SK-N-SH (cell line): ENCODE data around the gene MAP2K2. TPM values are rescaled to one million over a fixed set of nuclear protein-coding genes. Genes with fewer than 3 reads are reported as not detected.

Source experiments
- CTCF ChIA-PET: fragments of 300-600, 350-600 bp; formaldehyde crosslinking; extraction: SDS; loops from one replicate; lab custom pipeline; 2021; lab: Yijun Ruan, JAX
- POLR2A ChIA-PET: fragments of 350-600 bp; sonication (Branson Sonifier 250); formaldehyde crosslinking; extraction: SDS; loops from one replicate; lab custom pipeline; 2020; ENCODE audit warnings: antibody characterized with exemption, inconsistent platforms; lab: Yijun Ruan, JAX
- DNase-seq: peaks from one replicate; pipeline ENCODE4 v3.0.0; 2012
- H2AFZ ChIP-seq: fragments of 200-600 bp; sonication (generic); 2 replicates; pipeline ENCODE4 v1.8.1; 2016; ENCODE audit warnings: antibody characterized with exemption, mild to moderate bottlenecking, low read depth
- H3F3A ChIP-seq: fragments of 200-600 bp; sonication (generic); replicated peaks from 2 replicates; pipeline ENCODE3; 2016; ENCODE audit warnings: antibody characterized with exemption, mild to moderate bottlenecking; ENCODE audit not compliant: insufficient read depth
- H3K27ac ChIP-seq, 2 experiments: fragments of 200-500 bp in 1 of 2; fragments of 200-600 bp in 1 of 2; sonication (Bioruptor generic) in 1 of 2; sonication (generic), shearing (Covaris generic) in 1 of 2; 2 replicates each; pipeline versions ENCODE4 v1.5.1 to v1.6.1; 2014 to 2016; ENCODE audit warnings: low read depth in 2 of 2, inconsistent platforms in 1 of 2, low read length in 1 of 2, mild to moderate bottlenecking in 1 of 2, mixed read lengths in 1 of 2
- H3K27me3 ChIP-seq: fragments of 200-600 bp; sonication (generic), shearing (Covaris generic); 2 replicates; pipeline ENCODE4 v1.6.1; 2016; ENCODE audit warnings: mixed run types; ENCODE audit not compliant: insufficient read depth
- H3K36me3 ChIP-seq, 2 experiments: fragments of 200-500 bp in 1 of 2; fragments of 200-600 bp in 1 of 2; sonication (Bioruptor generic) in 1 of 2; sonication (generic) in 1 of 2; replicated peaks in 1 of 2; 2 replicates each; pipeline versions ENCODE3 to v1.5.1; 2014 to 2016; ENCODE audit warnings: low read length in 1 of 2, mild to moderate bottlenecking in 1 of 2; ENCODE audit not compliant: insufficient read depth in 2 of 2, control insufficient read depth in 1 of 2
- H3K4me1 ChIP-seq, 2 experiments: fragments of 200-500 bp in 1 of 2; fragments of 200-600 bp in 1 of 2; sonication (Bioruptor generic) in 1 of 2; sonication (generic), shearing (Covaris generic) in 1 of 2; 2 replicates each; pipeline versions ENCODE4 v1.5.1 to v1.6.1; 2014 to 2016; ENCODE audit warnings: low read depth in 1 of 2, low read length in 1 of 2, mixed run types in 1 of 2; ENCODE audit not compliant: insufficient read depth in 2 of 2, control insufficient read depth in 1 of 2
- H3K4me2 ChIP-seq: fragments of 200-600 bp; sonication (generic), shearing (Covaris generic); 2 replicates; pipeline ENCODE4 v1.6.1; 2017; ENCODE audit warnings: mixed run types
- H3K4me3 ChIP-seq, 2 experiments: fragments of 200-500 bp in 1 of 2; fragments of 200-600 bp in 1 of 2; sonication (Bioruptor generic) in 1 of 2; sonication (generic), shearing (Covaris generic) in 1 of 2; 2 replicates each; pipeline versions ENCODE4 v1.5.1 to v1.8.1; 2014 to 2016; ENCODE audit warnings: low read depth in 2 of 2, inconsistent platforms in 1 of 2, low read length in 1 of 2, mild to moderate bottlenecking in 1 of 2, mixed read lengths in 1 of 2, moderate library complexity in 1 of 2
- H3K79me2 ChIP-seq: fragments of 200-600 bp; sonication (generic); 2 replicates; pipeline ENCODE4 v1.8.1; 2017; ENCODE audit warnings: mild to moderate bottlenecking; ENCODE audit not compliant: insufficient read depth
- H3K9ac ChIP-seq: fragments of 200-600 bp; sonication (generic); 2 replicates; pipeline ENCODE4 v1.6.1; 2017; ENCODE audit warnings: mixed run types
- H3K9me2 ChIP-seq: fragments of 200-600 bp; sonication (generic); 2 replicates; pipeline ENCODE4 v1.6.1; 2017; ENCODE audit warnings: mixed run types
- H3K9me3 ChIP-seq: fragments of 200-600 bp; sonication (generic); 2 replicates; pipeline ENCODE4 v1.6.1; 2017; ENCODE audit warnings: mixed run types, mild to moderate bottlenecking, moderate library complexity
- H4K20me1 ChIP-seq: fragments of 200-600 bp; sonication (generic); 2 replicates; pipeline ENCODE4 v1.6.1; 2017; ENCODE audit warnings: mild to moderate bottlenecking, mixed run types; ENCODE audit not compliant: insufficient read depth
- CHD2 ChIP-seq: fragments of 150-350 bp; IDR thresholded peaks from 2 replicates; pipeline ENCODE4 v1.6.1; 2018; ENCODE audit warnings: low read length; ENCODE audit not compliant: partially characterized antibody
- FOXJ3 ChIP-seq: sonication (generic); formaldehyde crosslinking; IDR thresholded peaks from 2 replicates; pipeline ENCODE4 v1.5.1; 2020; ENCODE audit warnings: mild to moderate bottlenecking, missing genetic modification reagents
- FOXM1 ChIP-seq: IDR thresholded peaks from 2 replicates; pipeline ENCODE4 v1.4.0; 2012; ENCODE audit warnings: low read depth, mild to moderate bottlenecking
- JUND ChIP-seq: IDR thresholded peaks from 2 replicates; pipeline ENCODE4 v1.4.0; 2012
- MEF2A ChIP-seq: IDR thresholded peaks from 2 replicates; pipeline ENCODE4 v1.4.0; 2012; ENCODE audit warnings: low read depth, borderline replicate concordance
- NFIC ChIP-seq: IDR thresholded peaks from 2 replicates; pipeline ENCODE4 v1.4.0; 2012; ENCODE audit warnings: borderline replicate concordance
- NRF1 ChIP-seq: IDR thresholded peaks from 2 replicates; pipeline ENCODE4 v1.6.1; 2012; ENCODE audit warnings: low read depth, mild to moderate bottlenecking, low read length
- POLR2AphosphoS5 ChIP-seq: IDR thresholded peaks from 2 replicates; pipeline ENCODE4 v1.6.1; 2012; ENCODE audit warnings: low read depth, low read length
- RFX5 ChIP-seq: IDR thresholded peaks from 2 replicates; pipeline ENCODE4 v1.6.1; 2012; ENCODE audit warnings: mild to moderate bottlenecking, improper control_type of control experiment, low read length
- SIN3A ChIP-seq: IDR thresholded peaks from 2 replicates; pipeline ENCODE4 v1.6.1; 2012; ENCODE audit warnings: low read depth, mild to moderate bottlenecking, low read length, moderate library complexity, borderline replicate concordance
- SMC3 ChIP-seq: IDR thresholded peaks from 2 replicates; pipeline ENCODE4 v1.6.1; 2012; ENCODE audit warnings: low read depth, low read length, improper control_type of control experiment
- TAF1 ChIP-seq: IDR thresholded peaks from 2 replicates; pipeline ENCODE4 v1.6.1; 2012; ENCODE audit warnings: low read depth, mild to moderate bottlenecking, low read length, moderate library complexity, borderline replicate concordance
- TCF12 ChIP-seq: IDR thresholded peaks from 2 replicates; pipeline ENCODE4 v1.4.0; 2012
- TEAD4 ChIP-seq: IDR thresholded peaks from 2 replicates; pipeline ENCODE4 v1.4.0; 2012; ENCODE audit warnings: mild to moderate bottlenecking, borderline replicate concordance; ENCODE audit not compliant: insufficient read depth
- WGBS: methylation state at CpG from one replicate; pipeline ENCODE4 v1.1.6; 2017; ENCODE audit warnings: low lambda C conversion rate; 5-methylcytosine and 5-hydroxymethylcytosine counted together
- polyA plus RNA-seq, 3 experiments: library from polyadenylated mRNA; depleted of rRNA; stranded (reverse); fragments of >200 nt; gene quantifications; 2 replicates each; pipeline ENCODE4 v1.2.3, GENCODE V29; 2012
- TF ChIP-seq, protein P1 (sequence below): IDR thresholded peaks from 2 replicates; pipeline ENCODE4 v1.4.0; 2012; ENCODE audit warnings: low read depth, borderline replicate concordance
- TF ChIP-seq, protein P2 (sequence below): IDR thresholded peaks from 2 replicates; pipeline ENCODE4 v1.4.0; 2012; ENCODE audit warnings: low read depth
- TF ChIP-seq, protein P3 (sequence below): IDR thresholded peaks from 2 replicates; pipeline ENCODE4 v1.6.1; 2012; ENCODE audit warnings: mild to moderate bottlenecking, low read depth, low read length, moderate library complexity

The MAP2K2 gene
- polyA plus RNA-seq, 1 of the 3 experiments (the other 2 are of a cell fraction), result 114 TPM

DNA sequence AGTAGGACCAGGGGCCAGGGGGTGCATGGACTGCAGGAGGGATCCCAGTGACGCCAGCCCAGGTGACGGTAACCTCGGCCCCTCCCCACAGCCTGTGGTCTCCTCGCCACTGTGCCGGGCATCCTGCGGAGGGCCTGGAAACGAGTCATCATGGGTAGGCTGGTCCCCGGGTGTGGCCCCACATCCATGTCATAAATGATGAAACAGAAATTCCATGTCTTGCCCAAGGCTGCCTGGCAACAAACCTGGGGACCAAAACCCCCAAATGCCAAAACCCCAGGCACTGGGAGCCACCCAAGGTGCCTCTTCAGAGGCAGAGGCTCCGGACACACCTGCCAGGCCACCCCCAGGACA, 20.9 kb downstream of the MAP2K2 start:
- TF ChIP-seq NFIC (no peak), RFX5 (no peak), JUND (no peak), TCF12 (no peak), MEF2A (no peak), SMC3 (no peak), FOXJ3 (CRISPR knock-in tag) (no peak), NRF1 (no peak), TAF1 (no peak), POLR2AphosphoS5 (no peak), CHD2 (no peak), TEAD4 (no peak)
- TF ChIP-seq, protein P1, sequence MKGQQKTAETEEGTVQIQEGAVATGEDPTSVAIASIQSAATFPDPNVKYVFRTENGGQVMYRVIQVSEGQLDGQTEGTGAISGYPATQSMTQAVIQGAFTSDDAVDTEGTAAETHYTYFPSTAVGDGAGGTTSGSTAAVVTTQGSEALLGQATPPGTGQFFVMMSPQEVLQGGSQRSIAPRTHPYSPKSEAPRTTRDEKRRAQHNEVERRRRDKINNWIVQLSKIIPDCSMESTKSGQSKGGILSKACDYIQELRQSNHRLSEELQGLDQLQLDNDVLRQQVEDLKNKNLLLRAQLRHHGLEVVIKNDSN, result no peak
- TF ChIP-seq, protein P2, sequence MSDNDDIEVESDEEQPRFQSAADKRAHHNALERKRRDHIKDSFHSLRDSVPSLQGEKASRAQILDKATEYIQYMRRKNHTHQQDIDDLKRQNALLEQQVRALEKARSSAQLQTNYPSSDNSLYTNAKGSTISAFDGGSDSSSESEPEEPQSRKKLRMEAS, result no peak
- TF ChIP-seq, all 33 proteins: peak for 0
- Histone ChIP-seq H2AFZ (no peak overlapping the region), H3K27ac (no peak overlapping the region), H3K4me1 (no peaks in the 10 kb centered on the region), H3K27me3 (no peaks in the 10 kb centered on the region), H3K9me2 (no peaks in the 10 kb centered on the region), H3F3A (peaks cover 3% of the 10 kb centered on the region), H3K79me2 (peaks cover 3% of the 10 kb centered on the region; the same call in 1 of the 2 replicates), H3K4me2 (no peak overlapping the region), H4K20me1 (no peaks in the 10 kb centered on the region), H3K9ac (no peak overlapping the region), H3K9me3 (no peaks in the 10 kb centered on the region), H3K4me3 (no peak overlapping the region), H3K36me3 (peaks cover 0 to 31% of the 10 kb centered on the region in 2 experiments)
- ChIA-PET POLR2A (no interaction called here), CTCF (interaction anchor here (1.0 kb wide), 1 partner anchor 113 kb away, joined by 3 read pairs; no protein-coding TSS in a partner anchor)
- no peak for DNase-seq
- WGBS, result 66% methylated on average over 6 of the region's 9 CpGs

DNA sequence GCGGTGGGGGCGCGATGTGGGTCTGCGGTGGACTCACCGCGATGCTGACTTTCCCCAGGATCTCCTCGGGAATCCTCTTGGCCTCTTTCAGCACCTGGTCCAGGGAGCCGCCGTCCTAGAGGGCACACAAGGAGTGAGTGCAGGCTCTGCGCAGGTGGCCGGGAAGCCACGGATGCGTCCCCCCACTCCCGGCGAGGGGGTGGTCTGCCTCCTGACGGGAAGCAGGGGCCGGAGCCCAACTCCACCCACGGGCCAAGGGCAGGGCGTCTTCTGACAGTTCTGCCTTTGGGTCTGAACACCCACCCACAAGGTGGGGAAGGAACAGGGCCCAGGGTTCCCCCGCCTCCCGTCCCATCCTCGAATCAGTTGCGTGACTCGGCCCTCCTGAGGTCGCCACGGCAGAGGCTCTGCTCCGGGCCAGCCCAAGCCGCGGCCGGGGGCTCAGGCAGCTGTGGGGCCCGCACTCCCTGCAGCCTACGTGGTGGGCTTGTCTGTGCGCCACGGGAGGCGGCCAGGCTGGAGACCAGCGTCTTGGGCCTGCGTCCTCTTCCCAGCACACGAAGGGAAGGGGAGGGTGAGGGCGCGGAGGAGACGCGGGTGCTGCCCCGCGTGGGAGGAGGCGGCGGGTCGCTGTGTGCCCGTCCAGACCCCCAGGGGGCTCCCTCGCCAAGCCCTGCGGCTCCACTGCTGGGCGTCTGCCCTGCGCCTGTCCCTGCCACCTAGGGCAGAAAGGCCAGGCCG, 21.4 kb downstream of the MAP2K2 start:
- CTCF ChIA-PET, result interaction anchor here (1.0 to 1.1 kb wide), 2 partner anchors 113 to 115 kb away, joined by 3 read pairs; no protein-coding TSS in a partner anchor
- H3K79me2 ChIP-seq, result peaks cover 3% of the 10 kb centered on the region; the same call in 1 of the 2 replicates
- peaks cover 0 to 32% of the 10 kb centered on the region in 2 experiments for H3K36me3 ChIP-seq
- no peaks in the 10 kb centered on the region for H4K20me1 ChIP-seq
- H3K4me1 ChIP-seq, result no peaks in the 10 kb centered on the region
- no peaks in the 10 kb centered on the region for H3K27me3 ChIP-seq
- WGBS, result 93% methylated on average over 24 of the region's 53 CpGs
- TF ChIP-seq, protein P3, sequence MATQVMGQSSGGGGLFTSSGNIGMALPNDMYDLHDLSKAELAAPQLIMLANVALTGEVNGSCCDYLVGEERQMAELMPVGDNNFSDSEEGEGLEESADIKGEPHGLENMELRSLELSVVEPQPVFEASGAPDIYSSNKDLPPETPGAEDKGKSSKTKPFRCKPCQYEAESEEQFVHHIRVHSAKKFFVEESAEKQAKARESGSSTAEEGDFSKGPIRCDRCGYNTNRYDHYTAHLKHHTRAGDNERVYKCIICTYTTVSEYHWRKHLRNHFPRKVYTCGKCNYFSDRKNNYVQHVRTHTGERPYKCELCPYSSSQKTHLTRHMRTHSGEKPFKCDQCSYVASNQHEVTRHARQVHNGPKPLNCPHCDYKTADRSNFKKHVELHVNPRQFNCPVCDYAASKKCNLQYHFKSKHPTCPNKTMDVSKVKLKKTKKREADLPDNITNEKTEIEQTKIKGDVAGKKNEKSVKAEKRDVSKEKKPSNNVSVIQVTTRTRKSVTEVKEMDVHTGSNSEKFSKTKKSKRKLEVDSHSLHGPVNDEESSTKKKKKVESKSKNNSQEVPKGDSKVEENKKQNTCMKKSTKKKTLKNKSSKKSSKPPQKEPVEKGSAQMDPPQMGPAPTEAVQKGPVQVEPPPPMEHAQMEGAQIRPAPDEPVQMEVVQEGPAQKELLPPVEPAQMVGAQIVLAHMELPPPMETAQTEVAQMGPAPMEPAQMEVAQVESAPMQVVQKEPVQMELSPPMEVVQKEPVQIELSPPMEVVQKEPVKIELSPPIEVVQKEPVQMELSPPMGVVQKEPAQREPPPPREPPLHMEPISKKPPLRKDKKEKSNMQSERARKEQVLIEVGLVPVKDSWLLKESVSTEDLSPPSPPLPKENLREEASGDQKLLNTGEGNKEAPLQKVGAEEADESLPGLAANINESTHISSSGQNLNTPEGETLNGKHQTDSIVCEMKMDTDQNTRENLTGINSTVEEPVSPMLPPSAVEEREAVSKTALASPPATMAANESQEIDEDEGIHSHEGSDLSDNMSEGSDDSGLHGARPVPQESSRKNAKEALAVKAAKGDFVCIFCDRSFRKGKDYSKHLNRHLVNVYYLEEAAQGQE, result no peak
- no peak for TF ChIP-seq FOXM1
- no peak for TF ChIP-seq NRF1
- no peak for TF ChIP-seq CHD2
- TF ChIP-seq SIN3A, result no peak
- no peak for TF ChIP-seq NFIC
- no peak overlapping the region for H3K9ac ChIP-seq
- H3K9me2 ChIP-seq, result no peaks in the 10 kb centered on the region
- H3K4me2 ChIP-seq, result no peak overlapping the region
- H2AFZ ChIP-seq, result no peak overlapping the region
- H3K9me3 ChIP-seq, result no peaks in the 10 kb centered on the region
- DNase-seq, result no peak
- POLR2A ChIA-PET, result interaction anchor here (1.1 kb wide), 1 partner anchor 117 kb away, joined by 3 read pairs; the partner anchor contains the start of gene EEF2
- no peak overlapping the region for H3K27ac ChIP-seq
- H3K4me3 ChIP-seq, result no peak overlapping the region
- H3F3A ChIP-seq, result peaks cover 3% of the 10 kb centered on the region
